ENCODE results near the gene LTBP1. TPM values are rescaled to one million over a fixed set of nuclear protein-coding genes. Genes with fewer than 3 reads are reported as not detected.

The LTBP1 gene
- total and polyA plus RNA-seq, 10 of the 15 experiments (the other 5 are each of a cell fraction or from before 2014, with no cell fraction given) = 0.01 to 0.28 (median 0.12) TPM; not detected in 2

GRCh38 chr2:33086400-33087015 is 139.8 kb downstream of the LTBP1 start (continued):
- TF ChIP-seq BCLAF1 (IDR thresholded peaks at IDR 0.05) = no peak
- TF ChIP-seq PKNOX1 (IDR thresholded peaks at IDR 0.05) = no peak
- TF ChIP-seq ZNF622 (IDR thresholded peaks at IDR 0.05) = no peak
- TF ChIP-seq PRDM15 (CRISPR knock-in tag; IDR thresholded peaks at IDR 0.05) = no peak

Measured in GM12878 (cell line).